Epithelial cell of esophagus (primary cell): Measurements from ENCODE around the gene SLC39A11.
"Not testable (repeated sequence)": the region's sequence is repeated elsewhere in the genome, so short reads cannot be mapped to it uniquely, and the experiment has no call there.

Experiments used
- DNase-seq: peaks from one replicate; pipeline ENCODE4 v3.0.0; 2010; ENCODE audit warnings: low read depth
- H3K4me3 ChIP-seq: 2 replicates; pipeline ENCODE4 v1.5.1; 2011; ENCODE audit warnings: mild to moderate bottlenecking, low read length, control low read depth
- CTCF ChIP-seq: IDR thresholded peaks from 2 replicates; pipeline ENCODE4 v1.5.1; 2011; ENCODE audit warnings: low read depth, mild to moderate bottlenecking, low read length, control low read depth, inconsistent platforms; ENCODE audit not compliant: insufficient read depth; ENCODE audit errors: missing control alignments

The SLC39A11 gene

GRCh38 chr17:73135766-73136165 is 43.3 kb upstream of the SLC39A11 start:
- no peak for TF ChIP-seq CTCF
- H3K4me3 ChIP-seq, result no peak overlapping the region
- no peak for DNase-seq

- no peak overlapping the region for H3K4me3 ChIP-seq
- no peak for TF ChIP-seq CTCF
- no peak for DNase-seq
These were observed 41.6 kb upstream of the SLC39A11 start for GRCh38 chr17:73133911-73134649.

- TF ChIP-seq CTCF, result no peak
- no peak for DNase-seq
- no peak overlapping the region for H3K4me3 ChIP-seq
These were observed 39.6 kb upstream of the SLC39A11 start for GRCh38 chr17:73132085-73132492.

GRCh38 chr17:73131439-73131838 is 39.0 kb upstream of the SLC39A11 start:
- DNase-seq, H3K4me3 ChIP-seq: not testable (repeated sequence)

- DNase-seq, result no peak
- no peak overlapping the region for H3K4me3 ChIP-seq
- TF ChIP-seq CTCF, result no peak
These were observed 38.5 kb upstream of the SLC39A11 start for GRCh38 chr17:73130977-73131376.

GRCh38 chr17:73128496-73128895 is 36.0 kb upstream of the SLC39A11 start:
- H3K4me3 ChIP-seq, result no peak overlapping the region
- no peak for TF ChIP-seq CTCF

GRCh38 chr17:73126716-73127473 is 34.4 kb upstream of the SLC39A11 start:
- H3K4me3 ChIP-seq, result no peak overlapping the region
- no peak for TF ChIP-seq CTCF
- DNase-seq, result no peak

More at GRCh38 chr17:73128496-73128895, 36.0 kb upstream of the SLC39A11 start:
- no peak for DNase-seq
